Fibroblast of lung (primary cell): ENCODE results near the gene TACR1.

Experiments
- CTCF ChIP-seq, 2 donors: IDR thresholded peaks in 1 of 2; conservative IDR thresholded peaks in 1 of 2; 1 replicate in 1 of 2; 2 replicates in 1 of 2; pipeline ENCODE4 v1.5.1; 2011 to 2012; ENCODE audit warnings: low read length in 2 of 2, control low read depth in 1 of 2, inconsistent platforms in 1 of 2, low read depth in 1 of 2, mild to moderate bottlenecking in 1 of 2
- EZH2 ChIP-seq: IDR thresholded peaks from 2 replicates; pipeline ENCODE4 v1.5.1; 2012; ENCODE audit warnings: low read length, control low read depth, mild to moderate bottlenecking; ENCODE audit errors: missing control alignments

- TF ChIP-seq EZH2 (no peak), CTCF (conservative IDR thresholded peaks at IDR 0.05 in 1 of 2, IDR thresholded peaks at IDR 0.05 in 1 of 2; ENCODE audit: low read depth in 1 of 2, low read length in 2 of 2) (no peak)
Measured at GRCh38 chr2:75058427-75058826, 140.9 kb downstream of the TACR1 start.
